K562 (cell line): Measurements from ENCODE around the gene MED28. TPM values are rescaled to one million over a fixed set of nuclear protein-coding genes. Genes with fewer than 3 reads are reported as not detected.

ENCODE experiments used
- ATAC-seq: fragments of 200-7000 bp; cut with Tn5 transposase; 3 replicates; pipeline ENCODE4 v1.9.1; 2020; ENCODE audit warnings: moderate library complexity
- BruUV-seq: library from RNA; stranded (reverse); fragments of 400-500 nt; replicated peaks from 2 replicates; lab custom pipeline; 2021; lab: Mats Ljungman, UMichigan
- CTCF ChIA-PET: fragments of 300-600 bp; formaldehyde crosslinking; extraction: SDS; loops from one replicate; lab custom pipeline; 2021; ENCODE audit warnings: low intra/inter-chr PET ratio; lab: Yijun Ruan, JAX
- POLR2A ChIA-PET: fragments of 300-600, 350-650 bp; sonication (Branson Sonifier 250); formaldehyde crosslinking; extraction: SDS; loops from one replicate; lab custom pipeline; 2021; ENCODE audit warnings: antibody characterized with exemption, inconsistent platforms; lab: Yijun Ruan, JAX
- DNase-seq, 4 experiments: peaks; one replicate each; pipeline versions ENCODE4 v3.0.0 to v3.0.0-alpha.2; 2011 to 2018; ENCODE audit warnings: low spot score in 3 of 4, mixed read lengths in 3 of 4; ENCODE audit errors: extremely low read depth in 1 of 4
- FAIRE-seq: peaks from 2 replicates; lab custom pipeline; 2011; peaks lifted over from hg19 to GRCh38; lab: Jason Lieb, UNC
- H2AFZ ChIP-seq: 2 replicates; pipeline ENCODE4 v1.6.0; 2011; ENCODE audit warnings: low read depth, low read length, control low read depth, inconsistent platforms
- H3K27ac ChIP-seq: fragments of 200-600 bp; 3 replicates; pipeline ENCODE4 v1.8.0; 2011; ENCODE audit warnings: low read depth, mild to moderate bottlenecking, control low read depth, inconsistent platforms, low read length, moderate library complexity, mixed read lengths; ENCODE audit errors: extremely low read depth
- H3K27me3 ChIP-seq, 2 experiments: fragments of 300-600 bp in 1 of 2; 2 replicates in 1 of 2; 3 replicates in 1 of 2; pipeline versions ENCODE4 v1.6.0 to v1.8.0; 2011; ENCODE audit warnings: inconsistent platforms in 2 of 2, low read length in 2 of 2, mild to moderate bottlenecking in 1 of 2, mixed read lengths in 1 of 2, moderate library complexity in 1 of 2; ENCODE audit not compliant: control insufficient read depth in 2 of 2, insufficient read depth in 2 of 2
- H3K36me3 ChIP-seq: fragments of 300-600 bp; 3 replicates; pipeline ENCODE4 v1.8.0; 2011; ENCODE audit warnings: mild to moderate bottlenecking, low read length, inconsistent platforms; ENCODE audit not compliant: control insufficient read depth, insufficient read depth
- H3K4me1 ChIP-seq, 2 experiments: fragments of 200-600 bp in 1 of 2; replicated peaks in 1 of 2; 2 replicates in 1 of 2; 3 replicates in 1 of 2; pipeline versions ENCODE4 v1.5.1 to v1.8.0; 2011; ENCODE audit warnings: inconsistent platforms in 2 of 2, low read length in 2 of 2, mild to moderate bottlenecking in 1 of 2, mixed read lengths in 1 of 2, moderate library complexity in 1 of 2; ENCODE audit not compliant: control insufficient read depth in 2 of 2, insufficient read depth in 2 of 2
- H3K4me2 ChIP-seq: 2 replicates; pipeline ENCODE4 v1.6.1; 2011; ENCODE audit warnings: low read length, control low read depth, inconsistent platforms, mixed read lengths; ENCODE audit not compliant: insufficient read depth
- H3K4me3 ChIP-seq: fragments of 200-600 bp; sonication (generic), shearing (Covaris generic); 2 replicates; pipeline ENCODE4 v1.5.1; 2016; ENCODE audit warnings: control low read depth, inconsistent platforms
- H3K79me2 ChIP-seq: fragments of 200-600 bp; 3 replicates; pipeline ENCODE4 v1.8.0; 2011; ENCODE audit warnings: low read length, inconsistent platforms; ENCODE audit not compliant: control insufficient read depth, insufficient read depth
- H3K9ac ChIP-seq, 2 experiments: 2 replicates each; pipeline versions ENCODE4 v1.6.0 to v1.6.1; 2011; ENCODE audit warnings: low read depth in 2 of 2, low read length in 2 of 2, control low read depth in 1 of 2, inconsistent platforms in 1 of 2, mild to moderate bottlenecking in 1 of 2, mixed read lengths in 1 of 2; ENCODE audit not compliant: insufficient read depth in 1 of 2
- H3K9me1 ChIP-seq: one replicate; pipeline ENCODE4 v1.6.0; 2011; ENCODE audit warnings: inconsistent platforms, mild to moderate bottlenecking, low read length, moderate library complexity; ENCODE audit not compliant: control insufficient read depth, insufficient read depth
- H3K9me3 ChIP-seq: replicated peaks from 2 replicates; pipeline ENCODE4 v1.5.1; 2011; ENCODE audit warnings: low read depth, low read length, inconsistent platforms; ENCODE audit not compliant: control insufficient read depth, insufficient read depth
- H4K20me1 ChIP-seq: replicated peaks from 2 replicates; pipeline ENCODE4 v1.6.1; 2011; ENCODE audit warnings: low read length, inconsistent platforms, mixed read lengths; ENCODE audit not compliant: control insufficient read depth, insufficient read depth
- ADNP ChIP-seq: fragments of 200-800 bp; sonication (Bioruptor generic); IDR thresholded peaks from 2 replicates; pipeline ENCODE4 v1.6.1; 2016; ENCODE audit warnings: missing genetic modification characterization, missing compliant biosample characterization
- BCOR ChIP-seq: fragments of 450-650 bp; IDR thresholded peaks from 2 replicates; pipeline ENCODE4 v1.6.1; 2016
- KDM1A ChIP-seq, 2 experiments: fragments of 450-650 bp; IDR thresholded peaks; 2 replicates each; pipeline ENCODE4 v1.6.1; 2016; ENCODE audit warnings: mild to moderate bottlenecking in 2 of 2
- KLF1 ChIP-seq: fragments of 450-650 bp; IDR thresholded peaks from 2 replicates; pipeline ENCODE4 v1.6.1; 2016; ENCODE audit warnings: missing genetic modification characterization, missing compliant biosample characterization
- RBM25 ChIP-seq: fragments of 200-400 bp; formaldehyde crosslinking; IDR thresholded peaks from 2 replicates; pipeline ENCODE4 v1.6.1; 2018; ENCODE audit warnings: low read length, low read depth, moderate library complexity; ENCODE audit not compliant: severe bottlenecking
- SIN3A ChIP-seq, 2 experiments: fragments of 150-350 bp in 1 of 2; IDR thresholded peaks; 2 replicates each; pipeline ENCODE4 v1.6.1; 2011 to 2016; ENCODE audit warnings: borderline replicate concordance in 2 of 2, low read depth in 2 of 2, low read length in 2 of 2, mild to moderate bottlenecking in 2 of 2, moderate library complexity in 2 of 2; ENCODE audit not compliant: control insufficient read depth in 1 of 2
- ZEB2 ChIP-seq: fragments of 450-650 bp; IDR thresholded peaks from 2 replicates; pipeline ENCODE4 v1.6.1; 2016
- ZFP36 ChIP-seq: fragments of 150-350 bp; IDR thresholded peaks from 2 replicates; pipeline ENCODE4 v1.6.1; 2018; ENCODE audit warnings: low read length, low read depth; ENCODE audit not compliant: partially characterized antibody
- ZNF121 ChIP-seq: sonication (generic); formaldehyde crosslinking; conservative IDR thresholded peaks from 2 replicates; pipeline ENCODE4 v1.8.0; 2022; ENCODE audit warnings: missing genetic modification reagents
- ZNF444 ChIP-seq: fragments of 250-450 bp; sonication (Bioruptor Pico); IDR thresholded peaks from 2 replicates; pipeline ENCODE4 v1.4.0; 2020; ENCODE audit warnings: mild to moderate bottlenecking, moderate library complexity
- ZNF75A ChIP-seq: fragments of 450-650 bp; formaldehyde crosslinking; IDR thresholded peaks from 2 replicates; pipeline ENCODE4 v1.4.0; 2020; ENCODE audit warnings: mild to moderate bottlenecking
- WGBS: fragments of 100-300 bp; shearing (Covaris generic); methylation state at CpG from one replicate; pipeline ENCODE4 v1.1.6; 2016; ENCODE audit warnings: low coverage, mixed read lengths; ENCODE audit not compliant: insufficient coverage; ENCODE audit errors: missing lambda C conversion rate; 5-methylcytosine and 5-hydroxymethylcytosine counted together
- in situ Hi-C: fragments of 300-500 bp; cut with MboI; formaldehyde crosslinking; loops from 4 replicates; pipeline ENCODE4 v1.15.0; 2018; ENCODE audit warnings: inconsistent platforms, mixed read lengths
- intact Hi-C: fragments of 100-400 bp; cut with micrococcal nuclease; formaldehyde crosslinking; loops from 2 replicates; pipeline ENCODE4 v1.14.2; 2022
- polyA plus RNA-seq, 8 experiments: library from polyadenylated mRNA; depleted of rRNA in 4 of 8; stranded (reverse) in 5 of 8; unstranded in 3 of 8; fragments of >200 nt; fragmentation: Nextera tagmentation in 2 of 8; fragmentation: Illumina TruSeq in 1 of 8; extraction: Ambion mirVana in 2 of 8; extraction: Trizol in 1 of 8; gene quantifications; 2 replicates each; pipeline versions ENCODE4 v1.2.1 to v1.2.3, GENCODE V29; 2011 to 2014; ENCODE audit warnings: inconsistent platforms in 1 of 8, missing spikeins in 1 of 8
- total RNA-seq, 7 experiments: library from RNA; depleted of rRNA in 6 of 7; stranded (reverse); fragments of >200 nt in 6 of 7; fragmentation: Illumina TruSeq in 2 of 7; extraction: Trizol in 2 of 7; gene quantifications; 2 replicates each; pipeline versions ENCODE4 v1.2.1 to v1.2.3, GENCODE V29; 2011 to 2021; ENCODE audit warnings: low replicate concordance in 1 of 7
- TF ChIP-seq, protein P1 (sequence below): sonication (generic); formaldehyde crosslinking; IDR thresholded peaks from 2 replicates; pipeline ENCODE4 v1.8.1; 2023; ENCODE audit warnings: mild to moderate bottlenecking, missing genetic modification reagents, moderate library complexity
- TF ChIP-seq, protein P2 (sequence below), 3 experiments: IDR thresholded peaks in 2 of 3; conservative IDR thresholded peaks in 1 of 3; 2 replicates each; pipeline ENCODE4 v1.5.1; 2011 to 2012; ENCODE audit warnings: low read length in 3 of 3, mild to moderate bottlenecking in 3 of 3, control low read depth in 2 of 3, improper control_type of control experiment in 1 of 3, inconsistent platforms in 1 of 3, low read depth in 1 of 3, mixed read lengths in 1 of 3, moderate library complexity in 1 of 3; ENCODE audit not compliant: insufficient read depth in 2 of 3

Gene MED28
- total and polyA plus RNA-seq, 9 of the 15 experiments (the other 6 are each of a cell fraction or from before 2014, with no cell fraction given), result 15.5 to 93.8 (median 50.5) TPM

DNA sequence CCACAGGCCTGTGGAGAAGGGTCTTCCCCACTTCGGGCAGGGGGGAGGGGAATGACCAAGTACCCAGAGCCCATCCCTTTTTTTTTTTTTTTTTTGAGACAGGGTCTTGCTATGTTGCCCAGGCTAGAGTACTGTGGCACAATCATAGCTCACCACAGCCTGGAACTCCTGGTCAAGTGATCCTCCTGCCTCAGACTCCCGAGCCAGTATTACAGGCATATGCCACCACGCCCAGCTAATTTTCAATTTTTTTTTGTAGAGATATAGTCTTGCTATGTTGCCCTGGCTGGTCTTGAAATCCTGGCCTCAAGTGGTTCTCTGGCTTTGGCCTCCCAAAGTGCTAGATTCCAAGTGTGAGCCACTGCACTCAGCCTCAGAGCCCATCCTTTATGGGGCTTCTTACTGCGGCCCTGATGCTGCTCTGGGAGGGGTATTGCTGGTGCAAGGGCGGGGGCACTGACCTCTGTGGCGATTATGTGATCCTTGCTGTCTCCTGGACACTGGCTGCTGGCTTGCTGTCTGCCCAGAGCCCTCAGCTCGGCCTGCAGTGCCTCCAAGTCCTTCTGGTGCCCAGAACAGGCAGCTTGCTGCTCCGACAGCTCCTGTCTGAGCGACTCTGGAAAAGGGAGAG, 32.9 kb downstream of the MED28 start:
- Histone ChIP-seq H3K9me1 (no peaks in the 10 kb centered on the region), H3K4me1 (peaks cover 0 to 6% of the 10 kb centered on the region in 2 experiments; a peak in 2 of 5 replicates), H4K20me1 (no peaks in the 10 kb centered on the region; the same call in 1 of the 2 replicates), H3K36me3 (no peaks in the 10 kb centered on the region), H3K79me2 (no peaks in the 10 kb centered on the region), H3K9ac (peak overlapping the region in 1 of 2 experiments; percentile 74; a peak in 1 of 4 replicates), H3K27ac (no peak overlapping the region), H3K4me3 (no peak overlapping the region), H3K9me3 (no peaks in the 10 kb centered on the region), H3K27me3 (no peaks in the 10 kb centered on the region), H3K4me2 (no peak overlapping the region), H2AFZ (no peak overlapping the region)
- ATAC-seq (peak; percentile 60), FAIRE-seq (no peak), DNase-seq (no peak)
- intact Hi-C loops, result no loop called here
- no TSS peak for BruUV-seq
- WGBS, result 3% methylated on average over 6 of the region's 9 CpGs
- TF ChIP-seq KLF1 (no peak), ZNF121 (CRISPR knock-in tag) (peak; percentile 61), ZNF444 (CRISPR knock-in tag) (no peak)
- POLR2A ChIA-PET, result no interaction called here
- in situ Hi-C loops, result no loop called here
- CTCF ChIA-PET, result no interaction called here

DNA sequence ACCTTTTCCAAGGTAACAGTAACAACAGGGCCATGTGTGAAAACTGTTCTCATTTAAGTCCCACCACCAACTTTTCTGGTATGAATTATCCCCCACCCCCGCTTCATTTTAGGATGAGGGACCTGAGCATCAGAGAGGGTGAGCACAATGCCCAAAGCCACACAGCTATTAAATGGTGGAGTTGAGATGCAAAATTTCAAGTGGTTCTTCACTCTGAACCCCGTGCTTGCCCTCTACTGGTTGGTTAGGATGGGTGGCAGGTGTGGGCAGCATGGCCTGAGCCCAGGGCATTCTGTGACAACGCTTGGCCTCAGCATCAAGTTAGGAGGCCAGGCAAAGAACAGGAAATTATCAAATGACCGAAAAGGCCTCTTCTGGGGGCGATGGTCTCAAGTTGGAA, 33.5 kb downstream of the MED28 start:
- BruUV-seq, result no TSS peak
- ChIA-PET CTCF (no interaction called here), POLR2A (no interaction called here)
- DNase-seq (no peak), FAIRE-seq (no peak), ATAC-seq (peak; percentile 25; the same call in 1 of the 3 replicates)
- no peaks in the 10 kb centered on the region for H3K9me1 ChIP-seq
- H2AFZ ChIP-seq, result no peak overlapping the region
- intact Hi-C loops (no loop called here), in situ Hi-C loops (no loop called here)
- WGBS, result 23% methylated on average over 5 of the region's 5 CpGs
- H3K79me2 ChIP-seq, result no peaks in the 10 kb centered on the region
- H3K36me3 ChIP-seq, result no peaks in the 10 kb centered on the region
- H3K4me3 ChIP-seq, result no peak overlapping the region
- H3K27me3 ChIP-seq, result peaks cover 0 to 5% of the 10 kb centered on the region in 2 experiments; a peak in 2 of 5 replicates
- H3K4me2 ChIP-seq, result no peak overlapping the region
- H3K9ac ChIP-seq, result no peak overlapping the region
- H3K9me3 ChIP-seq, result no peaks in the 10 kb centered on the region
- H4K20me1 ChIP-seq, result no peaks in the 10 kb centered on the region; the same call in 1 of the 2 replicates
- peaks cover 0 to 9% of the 10 kb centered on the region in 2 experiments; a peak in 2 of 5 replicates for H3K4me1 ChIP-seq
- no peak overlapping the region for H3K27ac ChIP-seq
- TF ChIP-seq ZFP36, result peak; percentile 81
- TF ChIP-seq RBM25, result peak; percentile 82
- TF ChIP-seq ZEB2, result no peak
- TF ChIP-seq KDM1A (IDR thresholded peaks at IDR 0.05), result peak; percentile 22 to 28; a peak in 1 of 4 replicates
- 0 out of 2 replicates have a peak, but pooled peaks have one; percentile 18 for TF ChIP-seq ADNP (tag)
- TF ChIP-seq BCOR, result peak; percentile 54; the same call in 1 of the 2 replicates
- no peak for TF ChIP-seq SIN3A (IDR thresholded peaks at IDR 0.05; ENCODE audit: borderline replicate concordance in 2 of 2, control insufficient read depth in 1 of 2, low read depth in 2 of 2, low read length in 2 of 2)
- TF ChIP-seq, protein P1, sequence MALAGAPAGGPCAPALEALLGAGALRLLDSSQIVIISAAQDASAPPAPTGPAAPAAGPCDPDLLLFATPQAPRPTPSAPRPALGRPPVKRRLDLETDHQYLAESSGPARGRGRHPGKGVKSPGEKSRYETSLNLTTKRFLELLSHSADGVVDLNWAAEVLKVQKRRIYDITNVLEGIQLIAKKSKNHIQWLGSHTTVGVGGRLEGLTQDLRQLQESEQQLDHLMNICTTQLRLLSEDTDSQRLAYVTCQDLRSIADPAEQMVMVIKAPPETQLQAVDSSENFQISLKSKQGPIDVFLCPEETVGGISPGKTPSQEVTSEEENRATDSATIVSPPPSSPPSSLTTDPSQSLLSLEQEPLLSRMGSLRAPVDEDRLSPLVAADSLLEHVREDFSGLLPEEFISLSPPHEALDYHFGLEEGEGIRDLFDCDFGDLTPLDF, result no peak
- TF ChIP-seq, protein P2, sequence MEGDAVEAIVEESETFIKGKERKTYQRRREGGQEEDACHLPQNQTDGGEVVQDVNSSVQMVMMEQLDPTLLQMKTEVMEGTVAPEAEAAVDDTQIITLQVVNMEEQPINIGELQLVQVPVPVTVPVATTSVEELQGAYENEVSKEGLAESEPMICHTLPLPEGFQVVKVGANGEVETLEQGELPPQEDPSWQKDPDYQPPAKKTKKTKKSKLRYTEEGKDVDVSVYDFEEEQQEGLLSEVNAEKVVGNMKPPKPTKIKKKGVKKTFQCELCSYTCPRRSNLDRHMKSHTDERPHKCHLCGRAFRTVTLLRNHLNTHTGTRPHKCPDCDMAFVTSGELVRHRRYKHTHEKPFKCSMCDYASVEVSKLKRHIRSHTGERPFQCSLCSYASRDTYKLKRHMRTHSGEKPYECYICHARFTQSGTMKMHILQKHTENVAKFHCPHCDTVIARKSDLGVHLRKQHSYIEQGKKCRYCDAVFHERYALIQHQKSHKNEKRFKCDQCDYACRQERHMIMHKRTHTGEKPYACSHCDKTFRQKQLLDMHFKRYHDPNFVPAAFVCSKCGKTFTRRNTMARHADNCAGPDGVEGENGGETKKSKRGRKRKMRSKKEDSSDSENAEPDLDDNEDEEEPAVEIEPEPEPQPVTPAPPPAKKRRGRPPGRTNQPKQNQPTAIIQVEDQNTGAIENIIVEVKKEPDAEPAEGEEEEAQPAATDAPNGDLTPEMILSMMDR (IDR thresholded peaks at IDR 0.05 in 2 of 3, conservative IDR thresholded peaks at IDR 0.05 in 1 of 3; ENCODE audit: insufficient read depth in 2 of 3, low read depth in 1 of 3, low read length in 3 of 3), result 0 out of 6 replicates have a peak, but pooled peaks of 2 of the 3 experiments have one; percentile 1 to 16
- TF ChIP-seq ZNF75A (CRISPR knock-in tag), result no peak
